Heart right ventricle (tissue), 16 donors: ENCODE measurements around the gene COL18A1. TPM values are rescaled to one million over a fixed set of nuclear protein-coding genes. Genes with fewer than 3 reads are reported as not detected.

Experiments
- ATAC-seq, 8 donors: fragments of 200-7000 bp; cut with Tn5 transposase; one replicate each; pipeline ENCODE4 v1.9.1; 2020; ENCODE audit warnings: mild to moderate bottlenecking in 8 of 8, moderate library complexity in 8 of 8, moderate number of reproducible peaks in 1 of 8
- DNase-seq, 2 donors: peaks; one replicate each; pipeline ENCODE4 v3.0.0-alpha.2; 2020
- H3K27ac ChIP-seq, 10 donors: fragments of 200-600 bp; sonication (generic) in 2 of 10; one replicate each; pipeline versions ENCODE4 v1.5.0 to v1.8.0; 2020 to 2022; ENCODE audit warnings: mild to moderate bottlenecking in 3 of 10
- H3K27me3 ChIP-seq, 7 donors: fragments of 200-600 bp; one replicate each; pipeline ENCODE4 v1.8.0; 2021 to 2022; ENCODE audit warnings: mild to moderate bottlenecking in 2 of 7
- H3K36me3 ChIP-seq, 9 donors: fragments of 200-600 bp; sonication (generic) in 1 of 9; one replicate each; pipeline versions ENCODE4 v1.5.0 to v1.8.0; 2020 to 2022; ENCODE audit warnings: mild to moderate bottlenecking in 2 of 9
- H3K4me1 ChIP-seq, 9 donors: fragments of 200-600 bp; sonication (generic) in 1 of 9; one replicate each; pipeline versions ENCODE4 v1.5.0 to v1.8.0; 2020 to 2022; ENCODE audit warnings: mild to moderate bottlenecking in 4 of 9
- H3K4me3 ChIP-seq, 10 donors: fragments of 200-600 bp; sonication (generic) in 2 of 10; one replicate each; pipeline versions ENCODE4 v1.5.0 to v1.8.0; 2020 to 2022; ENCODE audit warnings: mild to moderate bottlenecking in 7 of 10, moderate library complexity in 2 of 10
- H3K9me3 ChIP-seq, 11 donors: fragments of 200-600 bp in 10 of 11; sonication (generic) in 2 of 11; one replicate each; pipeline versions ENCODE4 v1.5.0 to v1.8.0; 2013 to 2022; ENCODE audit warnings: mild to moderate bottlenecking in 2 of 11, control low read depth in 1 of 11, moderate library complexity in 1 of 11
- WGBS, 2 donors: extraction: QIAGEN DNeasy Blood & Tissue Kit; methylation state at CpG; one replicate each; pipeline ENCODE4 v1.1.7; 2013; ENCODE audit warnings: inconsistent platforms in 1 of 2; 5-methylcytosine and 5-hydroxymethylcytosine counted together
- intact Hi-C, 10 donors: fragments of 100-400 bp; cut with DNase I; formaldehyde crosslinking; loops; one replicate each; pipeline versions ENCODE4 v1.11.1 to v1.14.2; 2022
- polyA plus RNA-seq, 2 donors: library from polyadenylated mRNA; stranded (reverse); fragments of 200-250 nt; gene quantifications; one replicate each; pipeline ENCODE4 v1.2.3, GENCODE V29; 2013
- total RNA-seq, 10 donors: library from RNA; stranded (reverse); fragmentation: NEBNext Ultra II Directional in 3 of 10; extraction: Animal tissue kit (Norgen Biotek cat#: 25700) in 3 of 10; gene quantifications; one replicate each; pipeline versions ENCODE4 v1.2.1 to v1.2.4, GENCODE V29; 2021 to 2023
- TF ChIP-seq, protein P1 (sequence below), 9 donors: fragments of 200-600 bp; sonication (generic) in 2 of 9; IDR thresholded peaks; one replicate each; pipeline versions ENCODE4 v1.5.0 to v1.8.0; 2021 to 2022; ENCODE audit warnings: antibody characterized with exemption in 9 of 9, mild to moderate bottlenecking in 5 of 9, moderate library complexity in 1 of 9
- donor health status: Arrhythmogenic right ventricular cardiomyopathy.
- donor health status: ischemic (EF 13 %, LVEDD 7.1; RV severe dilation, severe dysfunction).
- donor health status: healthy with polysubstance abuse.
- donor health status: DM: no; HTN: yes; CAD: no.
- donor health status: DM: no; HTN: no; CAD: no.
- donor health status: ischemic (EF 25% LVEDD 6.9; RV normal size, moderate dysfunction).
- donor health status: ischemic (EF 25% LVEDD 5.7; RV mildly dilated, moderate dysfunction).
- donor health status: healthy.
- donor health status: DM: yes; HTN: yes; CAD: no.
- donor health status: Ischemic cardiomyopathy.
- donor health status: ischemic (EF 35%, LVEDD 5.7; RV mildly dilated, moderate dysfunction).
- donor health status: nonischemic (EF 11% LVEDD 7.7; RV severe dilation, severe dysfunction).
- donor health status: DM: yes; HTN: yes; CAD: no.
- donor health status: PGD.
- donor health status: ischemic (EF 29% LVEDD 5.4; RV normal size, mild dysfunction).
- donor health status: nonischemic (EF 23%, LVEDD 6.1; RV moderate dilation, normal function).

COL18A1 gene
- total and polyA plus RNA-seq, 12 donors: 33.7 to 87.1 (median 52.6) TPM

- H3K27ac ChIP-seq: peak overlapping the region in 8 of 10 donors; percentile 25 to 84 (median 62)
- H3K4me3 ChIP-seq: peak overlapping the region in 1 of 10 donors; percentile 24
- H3K36me3 ChIP-seq: peaks cover 0 to 23% (median 0%) of the 10 kb centered on the region in 9 donors
- peaks cover 0 to 44% (median 15%) of the 10 kb centered on the region in 9 donors for H3K4me1 ChIP-seq
- intact Hi-C loops: no loop called here
- DNase-seq (peak; percentile 77 to 81), ATAC-seq (peak; percentile 80 to 93 (median 85))
- TF ChIP-seq, protein P1, sequence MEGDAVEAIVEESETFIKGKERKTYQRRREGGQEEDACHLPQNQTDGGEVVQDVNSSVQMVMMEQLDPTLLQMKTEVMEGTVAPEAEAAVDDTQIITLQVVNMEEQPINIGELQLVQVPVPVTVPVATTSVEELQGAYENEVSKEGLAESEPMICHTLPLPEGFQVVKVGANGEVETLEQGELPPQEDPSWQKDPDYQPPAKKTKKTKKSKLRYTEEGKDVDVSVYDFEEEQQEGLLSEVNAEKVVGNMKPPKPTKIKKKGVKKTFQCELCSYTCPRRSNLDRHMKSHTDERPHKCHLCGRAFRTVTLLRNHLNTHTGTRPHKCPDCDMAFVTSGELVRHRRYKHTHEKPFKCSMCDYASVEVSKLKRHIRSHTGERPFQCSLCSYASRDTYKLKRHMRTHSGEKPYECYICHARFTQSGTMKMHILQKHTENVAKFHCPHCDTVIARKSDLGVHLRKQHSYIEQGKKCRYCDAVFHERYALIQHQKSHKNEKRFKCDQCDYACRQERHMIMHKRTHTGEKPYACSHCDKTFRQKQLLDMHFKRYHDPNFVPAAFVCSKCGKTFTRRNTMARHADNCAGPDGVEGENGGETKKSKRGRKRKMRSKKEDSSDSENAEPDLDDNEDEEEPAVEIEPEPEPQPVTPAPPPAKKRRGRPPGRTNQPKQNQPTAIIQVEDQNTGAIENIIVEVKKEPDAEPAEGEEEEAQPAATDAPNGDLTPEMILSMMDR (IDR thresholded peaks at IDR 0.05): no peak
- H3K27me3 ChIP-seq: no peaks in the 10 kb centered on the region
- WGBS, 2 donors: 48 to 63% methylated on average over 28 of the region's 28 CpGs
- no peaks in the 10 kb centered on the region for H3K9me3 ChIP-seq
These were observed 129.8 kb downstream of the COL18A1 start for GRCh38 chr21:45534636-45535331.

- WGBS, 2 donors: 82 to 84% methylated on average over 34 of the region's 34 CpGs
- Histone ChIP-seq H3K27ac (peak overlapping the region in 4 of 10 donors; percentile 46 to 80 (median 64)), H3K9me3 (no peaks in the 10 kb centered on the region), H3K4me1 (peaks cover 0 to 44% (median 15%) of the 10 kb centered on the region in 9 donors), H3K4me3 (peak overlapping the region in 1 of 10 donors; percentile 24), H3K36me3 (peaks cover 0 to 15% (median 0%) of the 10 kb centered on the region in 9 donors), H3K27me3 (no peaks in the 10 kb centered on the region)
- intact Hi-C loops: no loop called here
- ATAC-seq: no peak
- DNase-seq: peak in 1 of 2 donors; percentile 13
- TF ChIP-seq, protein P1 (IDR thresholded peaks at IDR 0.05): no peak
These were observed 130.5 kb downstream of the COL18A1 start for GRCh38 chr21:45535341-45536081.

GRCh38 chr21:45536301-45537081 is 131.5 kb downstream of the COL18A1 start:
- Histone ChIP-seq H3K9me3 (no peaks in the 10 kb centered on the region), H3K27me3 (no peaks in the 10 kb centered on the region), H3K27ac (peak overlapping the region in 1 of 10 donors; percentile 80), H3K4me3 (no peak overlapping the region), H3K4me1 (peaks cover 0 to 51% (median 20%) of the 10 kb centered on the region in 9 donors), H3K36me3 (peaks cover 0 to 9% (median 0%) of the 10 kb centered on the region in 9 donors)
- intact Hi-C loops: no loop called here
- DNase-seq: no peak
- WGBS, 2 donors: 86 to 87% methylated on average over 31 of the region's 31 CpGs
- TF ChIP-seq, protein P1 (IDR thresholded peaks at IDR 0.05): no peak
- ATAC-seq: no peak
